ENCODE measurements around the gene COG2.

DNA sequence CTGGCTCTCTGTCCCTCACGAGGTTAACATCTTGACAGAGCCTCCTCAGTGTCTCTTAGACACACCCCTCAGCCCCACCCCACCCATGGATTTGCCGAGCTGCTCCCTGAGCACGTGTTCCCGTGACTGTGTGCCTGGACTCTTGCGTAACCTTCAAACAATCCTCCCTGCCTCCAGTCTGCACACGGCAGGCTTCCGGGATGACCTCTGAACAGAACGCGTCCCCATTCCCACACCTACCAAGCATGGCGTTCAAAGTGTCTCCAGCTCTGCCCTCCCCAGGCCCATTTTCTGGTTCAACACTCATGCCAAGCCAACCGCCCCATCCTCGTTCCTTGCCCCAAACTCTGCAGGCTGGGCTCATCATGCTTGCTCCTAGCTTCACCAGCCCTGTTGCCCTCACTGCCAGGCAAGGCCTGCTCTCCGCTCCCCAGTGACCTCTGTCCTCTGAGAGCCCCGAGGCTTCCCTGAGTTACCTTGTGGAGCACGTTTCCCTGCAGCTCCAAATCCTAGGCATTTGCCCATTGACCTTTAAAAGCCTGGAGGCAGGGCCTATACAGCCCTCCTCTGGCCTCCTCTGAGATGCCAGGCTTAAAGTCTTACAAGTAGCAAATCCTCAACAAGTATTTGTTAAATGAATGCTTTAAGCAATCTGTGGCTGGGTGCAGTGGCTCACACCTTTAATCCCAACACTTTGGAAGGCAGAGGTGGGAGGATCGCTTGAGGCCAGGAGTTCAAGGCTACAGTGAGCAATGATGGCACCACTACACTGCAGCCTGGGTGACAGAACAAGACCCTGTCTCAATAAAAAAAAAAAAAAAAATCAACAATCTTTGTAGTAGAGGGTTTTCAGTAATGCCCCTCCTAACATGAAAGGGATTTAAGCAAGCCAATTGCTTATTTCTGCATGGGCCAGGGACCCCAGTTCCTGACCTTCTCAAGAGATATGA lies 66.6 kb downstream of the COG2 start:
- TF ChIP-seq, protein P1, sequence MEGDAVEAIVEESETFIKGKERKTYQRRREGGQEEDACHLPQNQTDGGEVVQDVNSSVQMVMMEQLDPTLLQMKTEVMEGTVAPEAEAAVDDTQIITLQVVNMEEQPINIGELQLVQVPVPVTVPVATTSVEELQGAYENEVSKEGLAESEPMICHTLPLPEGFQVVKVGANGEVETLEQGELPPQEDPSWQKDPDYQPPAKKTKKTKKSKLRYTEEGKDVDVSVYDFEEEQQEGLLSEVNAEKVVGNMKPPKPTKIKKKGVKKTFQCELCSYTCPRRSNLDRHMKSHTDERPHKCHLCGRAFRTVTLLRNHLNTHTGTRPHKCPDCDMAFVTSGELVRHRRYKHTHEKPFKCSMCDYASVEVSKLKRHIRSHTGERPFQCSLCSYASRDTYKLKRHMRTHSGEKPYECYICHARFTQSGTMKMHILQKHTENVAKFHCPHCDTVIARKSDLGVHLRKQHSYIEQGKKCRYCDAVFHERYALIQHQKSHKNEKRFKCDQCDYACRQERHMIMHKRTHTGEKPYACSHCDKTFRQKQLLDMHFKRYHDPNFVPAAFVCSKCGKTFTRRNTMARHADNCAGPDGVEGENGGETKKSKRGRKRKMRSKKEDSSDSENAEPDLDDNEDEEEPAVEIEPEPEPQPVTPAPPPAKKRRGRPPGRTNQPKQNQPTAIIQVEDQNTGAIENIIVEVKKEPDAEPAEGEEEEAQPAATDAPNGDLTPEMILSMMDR (IDR thresholded peaks at IDR 0.05), result no peak
- TF ChIP-seq POLR2A (IDR thresholded peaks at IDR 0.05) (no peak), POLR2AphosphoS5 (IDR thresholded peaks at IDR 0.05) (no peak), EP300 (IDR thresholded peaks at IDR 0.05) (no peak)
